SK-MEL-5 (cell line): ENCODE data around the gene LACTBL1. TPM values are rescaled to one million over a fixed set of nuclear protein-coding genes. Genes with fewer than 3 reads are reported as not detected.

ENCODE experiments used
- total RNA-seq: library from RNA; depleted of rRNA; stranded (reverse); fragments of >200 nt; shearing (Covaris generic); gene quantifications from 2 replicates; pipeline ENCODE4 v1.2.3, GENCODE V29; 2014; rRNA removed

Gene LACTBL1
- total RNA-seq, 1 experiment from 2014 or later = not detected

Other genes starting within 250 kb of the LACTBL1 start
- not detected in 2 replicates for gene TEX46, start 43.0 kb upstream of the LACTBL1 start, total RNA-seq
- gene KDM1A, start 46.6 kb upstream of the LACTBL1 start, total RNA-seq = 99.2 and 101 TPM in 2 replicates
- 13.2 and 15.0 TPM in 2 replicates for gene LUZP1, start 196.0 kb upstream of the LACTBL1 start, total RNA-seq
- gene HTR1D, start 244.6 kb upstream of the LACTBL1 start, total RNA-seq = 0.05 TPM in 1 of 2 replicates, not detected in the other